Activated CD8-positive, alpha-beta memory T cell treated with anti-CD3 and anti-CD28 coated beads, Interleukin-2, amount 50 U/mL, for 1 hour (primary cell): ENCODE data around the gene HTR3C.
"Not testable (repeated sequence)": the region's sequence is repeated elsewhere in the genome, so short reads cannot be mapped to it uniquely, and the experiment has no call there.

Source experiments
- DNase-seq: peaks from one replicate; pipeline ENCODE4 v3.0.0-alpha.2; 2020; ENCODE audit errors: extremely low read depth

Gene HTR3C

GRCh38 chr3:184052767-184053166, at the start of gene HTR3C:
Gene HTR3C (plus strand): TSS chr3:184053047. CDS start chr3:184053081, 34 bp downstream.
- no peak for DNase-seq

- DNase-seq = no peak
Measured at GRCh38 chr3:184003187-184003967, 49.5 kb upstream of the HTR3C start.

- no peak for DNase-seq
Measured at GRCh38 chr3:184004476-184004875, 48.4 kb upstream of the HTR3C start.

GRCh38 chr3:184005941-184006507, 46.8 kb upstream of the HTR3C start:
- DNase-seq = no peak

- DNase-seq = not testable (repeated sequence)
Measured at GRCh38 chr3:184007143-184007813, 45.6 kb upstream of the HTR3C start.

GRCh38 chr3:184008161-184008560, 44.7 kb upstream of the HTR3C start:
- no peak for DNase-seq

GRCh38 chr3:184011230-184011876, 41.5 kb upstream of the HTR3C start:
- no peak for DNase-seq

GRCh38 chr3:184011937-184012889, 40.6 kb upstream of the HTR3C start:
- no peak for DNase-seq

GRCh38 chr3:184015381-184016019, 37.3 kb upstream of the HTR3C start:
- no peak for DNase-seq

- DNase-seq = no peak
Measured at GRCh38 chr3:184016169-184016570, 36.7 kb upstream of the HTR3C start.

GRCh38 chr3:184016811-184017671, 35.8 kb upstream of the HTR3C start:
- DNase-seq = no peak

GRCh38 chr3:184017672-184018423, 35.0 kb upstream of the HTR3C start, which contains the start of gene ABCC5:
Gene ABCC5 (minus strand): TSS chr3:184017884. CDS start chr3:184014392, 3,492 bp downstream.
- DNase-seq = peak; percentile 40

GRCh38 chr3:184018424-184018973, 34.3 kb upstream of the HTR3C start:
- DNase-seq = no peak

- no peak for DNase-seq
Measured at GRCh38 chr3:184022323-184022722, 30.5 kb upstream of the HTR3C start.

GRCh38 chr3:184025256-184025655, 27.6 kb upstream of the HTR3C start:
- not testable (repeated sequence) for DNase-seq

GRCh38 chr3:184028275-184028890, 24.5 kb upstream of the HTR3C start:
- DNase-seq = not testable (repeated sequence)

- no peak for DNase-seq
Measured at GRCh38 chr3:184029443-184029842, 23.4 kb upstream of the HTR3C start.

- DNase-seq = no peak
Measured at GRCh38 chr3:184030536-184030935, 22.3 kb upstream of the HTR3C start.
